Thyroid gland (tissue), 4 donors: ENCODE data around the gene SPINK1.

Source experiments
- POLR2A ChIP-seq, 2 donors: fragments of 450-650 bp; IDR thresholded peaks; one replicate each; pipeline ENCODE4 v1.6.1; 2017; ENCODE audit warnings: antibody characterized with exemption in 2 of 2, mild to moderate bottlenecking in 2 of 2, moderate library complexity in 1 of 2
- TF ChIP-seq, protein P1 (sequence below), 6 experiments: fragments of 200-600 bp in 3 of 6; fragments of 450-650 bp in 3 of 6; sonication (generic) in 3 of 6; IDR thresholded peaks; one replicate each; pipeline ENCODE4 v1.5.1; 2016 to 2019; ENCODE audit warnings: antibody characterized with exemption in 6 of 6, mild to moderate bottlenecking in 2 of 6, inconsistent platforms in 1 of 6, moderate library complexity in 1 of 6

DNA sequence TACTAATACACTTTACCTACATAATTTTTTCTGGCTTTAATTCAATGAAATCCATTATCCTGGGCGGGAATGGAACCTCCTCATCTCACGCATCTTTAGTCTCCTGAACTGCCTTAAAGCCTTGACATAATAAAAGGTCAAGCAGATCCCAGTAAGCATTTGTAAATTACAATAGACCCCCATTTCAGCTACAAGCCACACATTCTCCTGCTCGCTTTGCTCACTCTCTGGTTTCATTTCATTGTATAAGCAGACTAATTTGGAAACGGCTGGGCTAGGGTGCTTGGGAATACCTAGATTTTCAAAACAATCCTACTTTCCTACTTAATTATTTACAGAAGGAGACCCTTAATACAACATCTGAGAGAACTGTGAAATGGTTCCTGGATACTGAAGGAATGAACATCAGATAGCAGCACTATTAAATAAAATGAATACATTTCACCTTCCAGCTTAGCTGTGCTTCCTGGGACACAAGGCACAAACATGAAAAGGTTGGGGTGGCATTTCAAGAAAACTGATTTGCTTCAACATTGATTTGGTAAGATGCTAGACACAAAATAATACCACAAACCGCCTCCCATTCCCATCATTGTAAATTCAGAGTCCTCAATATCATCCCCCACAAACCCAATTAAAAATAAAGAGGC lies 50.4 kb downstream of the SPINK1 start:
- TF ChIP-seq, protein P1, sequence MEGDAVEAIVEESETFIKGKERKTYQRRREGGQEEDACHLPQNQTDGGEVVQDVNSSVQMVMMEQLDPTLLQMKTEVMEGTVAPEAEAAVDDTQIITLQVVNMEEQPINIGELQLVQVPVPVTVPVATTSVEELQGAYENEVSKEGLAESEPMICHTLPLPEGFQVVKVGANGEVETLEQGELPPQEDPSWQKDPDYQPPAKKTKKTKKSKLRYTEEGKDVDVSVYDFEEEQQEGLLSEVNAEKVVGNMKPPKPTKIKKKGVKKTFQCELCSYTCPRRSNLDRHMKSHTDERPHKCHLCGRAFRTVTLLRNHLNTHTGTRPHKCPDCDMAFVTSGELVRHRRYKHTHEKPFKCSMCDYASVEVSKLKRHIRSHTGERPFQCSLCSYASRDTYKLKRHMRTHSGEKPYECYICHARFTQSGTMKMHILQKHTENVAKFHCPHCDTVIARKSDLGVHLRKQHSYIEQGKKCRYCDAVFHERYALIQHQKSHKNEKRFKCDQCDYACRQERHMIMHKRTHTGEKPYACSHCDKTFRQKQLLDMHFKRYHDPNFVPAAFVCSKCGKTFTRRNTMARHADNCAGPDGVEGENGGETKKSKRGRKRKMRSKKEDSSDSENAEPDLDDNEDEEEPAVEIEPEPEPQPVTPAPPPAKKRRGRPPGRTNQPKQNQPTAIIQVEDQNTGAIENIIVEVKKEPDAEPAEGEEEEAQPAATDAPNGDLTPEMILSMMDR (IDR thresholded peaks at IDR 0.05) = no peak
- no peak for TF ChIP-seq POLR2A (IDR thresholded peaks at IDR 0.05)
